Activated CD4-positive, alpha-beta T cell treated with anti-CD3 and anti-CD28 coated beads, Interleukin-2, amount 10 ng/mL, durations not matched to agents 24 days and 14 days (primary cell): ENCODE results near the gene CTDSP1. TPM values are rescaled to one million over a fixed set of nuclear protein-coding genes. Genes with fewer than 3 reads are reported as not detected.

Experiments
- DNase-seq: peaks from one replicate; pipeline ENCODE4 v3.0.0; 2022
- H3K27ac Mint-ChIP-seq: one replicate; pipeline ENCODE4 v1.8.0; 2022; ENCODE audit warnings: mild to moderate bottlenecking, mixed read lengths
- H3K27me3 Mint-ChIP-seq: one replicate; pipeline ENCODE4 v1.8.0; 2022; ENCODE audit warnings: mixed read lengths
- H3K36me3 Mint-ChIP-seq: one replicate; pipeline ENCODE4 v1.8.0; 2022; ENCODE audit warnings: low read depth, mild to moderate bottlenecking, mixed read lengths
- H3K4me1 Mint-ChIP-seq: one replicate; pipeline ENCODE4 v1.8.0; 2021; ENCODE audit warnings: mixed read lengths
- H3K4me3 Mint-ChIP-seq: one replicate; pipeline ENCODE4 v1.8.0; 2022; ENCODE audit warnings: mild to moderate bottlenecking, moderate library complexity, mixed read lengths
- H3K9me3 Mint-ChIP-seq: one replicate; pipeline ENCODE4 v1.8.0; 2021; ENCODE audit warnings: mixed read lengths
- intact Hi-C: fragments of 100-400 bp; cut with micrococcal nuclease; formaldehyde crosslinking; loops from one replicate; pipeline ENCODE4 v1.15.1; 2023
- total RNA-seq: library from RNA; stranded (reverse); gene quantifications from 2 replicates; pipeline ENCODE4 v1.2.3, GENCODE V29; 2022

The CTDSP1 gene
- total RNA-seq, 1 donor from 2014 or later, result 103 TPM

DNA sequence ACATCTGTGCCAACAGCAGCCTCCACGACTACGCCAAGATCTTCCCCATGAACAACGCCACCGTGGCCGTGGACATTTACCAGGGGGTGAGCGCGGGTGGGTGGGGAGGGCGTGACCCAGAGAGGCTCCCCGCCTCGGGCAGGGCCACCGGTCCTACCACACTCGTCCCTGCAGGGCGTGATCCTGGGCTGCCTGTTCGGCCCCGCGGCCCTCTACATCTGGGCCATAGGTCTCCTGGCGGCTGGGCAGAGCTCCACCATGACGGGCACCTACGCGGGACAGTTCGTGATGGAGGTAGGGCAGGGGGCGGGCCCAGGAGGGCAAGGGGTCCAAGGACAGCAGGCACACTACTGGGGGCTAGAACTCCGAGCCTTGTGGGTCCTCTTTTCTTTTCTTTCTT, 8.5 kb upstream of the CTDSP1 start:
- H3K27ac Mint-ChIP-seq, result no peak overlapping the region
- no peak overlapping the region for H3K4me3 Mint-ChIP-seq
- no peaks in the 10 kb centered on the region for H3K9me3 Mint-ChIP-seq
- no peak for DNase-seq
- H3K27me3 Mint-ChIP-seq, result peaks cover 10% of the 10 kb centered on the region
- H3K36me3 Mint-ChIP-seq, result no peaks in the 10 kb centered on the region
- peaks cover 16% of the 10 kb centered on the region for H3K4me1 Mint-ChIP-seq
- intact Hi-C loops, result no loop called here

DNA sequence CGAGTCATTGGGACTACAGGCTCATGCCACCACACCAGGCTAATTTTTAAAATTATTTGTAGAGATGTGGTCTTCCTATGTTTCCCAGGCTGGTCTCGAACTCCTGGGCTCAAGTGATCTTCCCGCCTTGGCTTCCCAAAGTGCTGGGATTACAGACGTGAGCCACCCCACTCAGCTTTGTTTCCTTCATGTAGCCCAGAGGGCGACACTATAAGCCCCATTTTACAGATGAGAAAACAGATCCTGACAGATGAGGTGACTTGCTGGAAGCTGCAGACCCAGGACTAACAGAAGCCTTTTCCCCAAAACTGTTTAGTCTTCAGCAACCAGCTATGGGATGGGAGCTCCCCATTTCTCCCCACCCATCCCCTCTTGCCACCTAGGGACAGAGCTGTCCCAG, 7.2 kb upstream of the CTDSP1 start:
- intact Hi-C loops, result no loop called here
- Mint-ChIP-seq H3K36me3 (no peaks in the 10 kb centered on the region), H3K4me3 (no peak overlapping the region), H3K27me3 (no peaks in the 10 kb centered on the region), H3K27ac (no peak overlapping the region), H3K9me3 (no peaks in the 10 kb centered on the region), H3K4me1 (peaks cover 19% of the 10 kb centered on the region)
- DNase-seq, result no peak

GRCh38 chr2:218392891-218393462, 6.7 kb upstream of the CTDSP1 start:
- Mint-ChIP-seq H3K27me3 (no peaks in the 10 kb centered on the region), H3K9me3 (no peaks in the 10 kb centered on the region)
- intact Hi-C loops, result no loop called here

DNA sequence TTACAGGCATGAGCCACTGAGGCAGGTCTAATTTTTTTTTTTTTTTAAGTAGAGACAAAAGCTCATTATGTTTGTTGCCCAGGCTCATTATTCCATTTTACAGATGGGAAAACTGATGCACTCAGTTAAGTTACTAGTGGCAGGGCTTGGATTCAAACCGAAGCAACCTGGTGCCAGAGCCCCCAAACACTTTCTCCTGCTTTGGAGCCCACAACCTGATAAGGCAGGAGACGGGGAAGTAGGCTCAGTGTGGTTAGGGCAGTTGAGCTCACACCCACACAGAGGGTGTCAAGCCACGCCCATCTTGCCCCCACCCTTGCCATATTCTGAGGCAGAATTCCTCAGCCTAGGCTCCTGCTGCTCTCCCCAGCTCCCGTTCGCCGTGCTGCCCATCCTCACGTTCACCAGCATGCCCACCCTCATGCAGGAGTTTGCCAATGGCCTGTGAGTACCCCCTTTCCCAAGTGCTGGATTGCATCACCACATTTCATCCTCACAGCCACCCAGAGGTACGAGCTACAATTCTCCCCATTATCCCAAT, 5.8 kb upstream of the CTDSP1 start:
- Mint-ChIP-seq H3K36me3 (no peaks in the 10 kb centered on the region), H3K9me3 (no peaks in the 10 kb centered on the region), H3K27me3 (no peaks in the 10 kb centered on the region), H3K4me3 (no peak overlapping the region), H3K27ac (no peak overlapping the region), H3K4me1 (peaks cover 26% of the 10 kb centered on the region)
- intact Hi-C loops, result no loop called here
- DNase-seq, result no peak

More at GRCh38 chr2:218392891-218393462, 6.7 kb upstream of the CTDSP1 start:
- Mint-ChIP-seq H3K4me3 (no peak overlapping the region), H3K4me1 (peaks cover 24% of the 10 kb centered on the region), H3K27ac (no peak overlapping the region), H3K36me3 (no peaks in the 10 kb centered on the region)
- no peak for DNase-seq

DNA sequence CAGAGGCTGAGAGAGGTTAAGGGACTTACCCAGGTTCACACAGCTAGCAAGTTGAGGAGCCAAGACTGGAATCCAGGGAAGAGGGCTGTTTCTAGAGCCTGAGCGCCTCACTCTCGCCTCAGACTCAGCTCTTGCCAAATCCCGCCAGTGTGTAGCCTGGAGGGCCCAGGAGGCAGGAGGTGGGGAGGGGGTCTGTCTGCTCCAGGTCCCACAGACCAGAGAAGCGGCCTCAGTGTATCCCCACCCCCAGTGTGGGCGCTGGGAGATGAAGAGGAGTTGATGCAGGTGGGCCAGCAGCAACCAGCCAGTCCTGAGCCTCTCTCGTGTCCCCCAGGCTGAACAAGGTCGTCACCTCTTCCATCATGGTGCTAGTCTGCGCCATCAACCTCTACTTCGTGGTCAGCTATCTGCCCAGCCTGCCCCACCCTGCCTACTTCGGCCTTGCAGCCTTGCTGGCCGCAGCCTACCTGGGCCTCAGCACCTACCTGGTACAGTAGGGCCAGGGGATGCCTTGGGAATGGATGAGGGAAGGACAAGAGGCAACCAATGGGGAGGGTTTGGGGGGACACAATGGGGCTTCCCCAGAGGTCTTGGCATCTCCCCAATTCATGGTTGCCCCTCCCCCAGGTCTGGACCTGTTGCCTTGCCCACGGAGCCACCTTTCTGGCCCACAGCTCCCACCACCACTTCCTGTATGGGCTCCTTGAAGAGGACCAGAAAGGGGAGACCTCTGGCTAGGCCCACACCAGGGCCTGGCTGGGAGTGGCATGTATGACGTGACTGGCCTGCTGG, 5.2 kb upstream of the CTDSP1 start:
- H3K36me3 Mint-ChIP-seq, result no peaks in the 10 kb centered on the region
- peak overlapping the region; percentile 21 for H3K4me3 Mint-ChIP-seq
- peak overlapping the region; percentile 53 for H3K27ac Mint-ChIP-seq
- peaks cover 26% of the 10 kb centered on the region for H3K4me1 Mint-ChIP-seq
- no peaks in the 10 kb centered on the region for H3K9me3 Mint-ChIP-seq
- peak; percentile 70 for DNase-seq
- intact Hi-C loops, result loop anchor here (5.0 kb wide), 4 partner anchors 207 to 993 kb away; partner anchors contain the start of genes DNPEP, RNF25 and STK36
- no peaks in the 10 kb centered on the region for H3K27me3 Mint-ChIP-seq

- peak overlapping the region; percentile 53 for H3K27ac Mint-ChIP-seq
- H3K4me1 Mint-ChIP-seq, result peaks cover 26% of the 10 kb centered on the region
- H3K9me3 Mint-ChIP-seq, result no peaks in the 10 kb centered on the region
- intact Hi-C loops, result loop anchor here (5.0 kb wide), 4 partner anchors 208 to 992 kb away; partner anchors contain the start of genes DNPEP, RNF25 and STK36
- DNase-seq, result no peak
- H3K36me3 Mint-ChIP-seq, result peaks cover under 1% of the 10 kb centered on the region
- H3K4me3 Mint-ChIP-seq, result peak overlapping the region; percentile 21
- no peaks in the 10 kb centered on the region for H3K27me3 Mint-ChIP-seq
Observed at GRCh38 chr2:218395090-218395444, 4.6 kb upstream of the CTDSP1 start.

- intact Hi-C loops, result loop anchor here (5.0 kb wide), 4 partner anchors 208 to 992 kb away; partner anchors contain the start of genes DNPEP, RNF25 and STK36
- no peak for DNase-seq
- peaks cover 26% of the 10 kb centered on the region for H3K4me1 Mint-ChIP-seq
- no peaks in the 10 kb centered on the region for H3K9me3 Mint-ChIP-seq
- peaks cover 2% of the 10 kb centered on the region for H3K36me3 Mint-ChIP-seq
- H3K4me3 Mint-ChIP-seq, result peak overlapping the region; percentile 81
- H3K27me3 Mint-ChIP-seq, result no peaks in the 10 kb centered on the region
- peak overlapping the region; percentile 90 for H3K27ac Mint-ChIP-seq
Observed at GRCh38 chr2:218395456-218395825, 4.2 kb upstream of the CTDSP1 start.

DNA sequence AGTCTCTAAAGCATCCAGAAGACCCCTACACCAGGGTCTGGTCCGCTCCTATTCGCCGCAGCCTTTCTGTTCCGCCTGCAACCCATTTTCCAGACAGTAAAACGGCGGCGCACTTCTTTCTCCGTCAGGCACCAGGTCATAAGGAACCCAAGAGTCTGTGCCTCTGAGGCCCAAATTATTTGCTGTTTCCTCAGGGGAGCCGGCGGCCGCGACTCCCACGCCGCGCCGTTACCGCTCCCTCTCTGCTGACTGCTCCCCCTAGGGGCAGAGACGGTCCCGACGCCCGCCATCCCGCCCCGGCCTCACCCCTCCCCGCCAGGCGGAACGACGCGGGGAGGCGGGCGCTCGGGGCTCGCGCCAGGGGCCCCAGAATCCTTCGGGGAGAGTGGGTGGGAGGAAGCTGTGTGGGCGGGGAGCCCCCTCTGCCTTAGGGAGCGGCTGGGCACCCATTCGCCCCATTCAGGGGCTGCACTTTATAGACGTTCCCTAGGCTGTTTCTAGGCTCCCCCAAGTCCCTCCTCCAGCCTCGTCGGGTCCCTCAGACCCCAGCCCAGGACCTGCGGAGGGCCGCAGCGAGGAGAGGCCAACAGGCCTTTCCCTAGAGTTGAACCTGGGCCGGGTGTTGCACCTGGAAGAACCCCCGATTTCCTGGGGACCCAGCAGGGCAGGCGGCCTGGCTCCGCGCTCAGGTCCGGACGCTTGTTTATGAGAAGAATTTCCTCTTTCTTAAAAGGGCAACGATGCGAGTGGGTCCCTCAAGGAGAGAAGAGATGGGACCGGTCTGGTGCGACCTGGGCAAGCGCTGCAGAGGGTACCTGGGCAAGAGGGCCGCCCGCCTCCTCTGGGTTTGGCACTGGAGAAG, 3.6 kb upstream of the CTDSP1 start:
- Mint-ChIP-seq H3K9me3 (no peaks in the 10 kb centered on the region), H3K36me3 (peaks cover 2% of the 10 kb centered on the region), H3K4me3 (peak overlapping the region; percentile 83), H3K27ac (peak overlapping the region; percentile 90), H3K27me3 (no peaks in the 10 kb centered on the region), H3K4me1 (peaks cover 26% of the 10 kb centered on the region)
- intact Hi-C loops, result loop anchor here (1.0 to 5.0 kb wide), 12 partner anchors 10 to 991 kb away; partner anchors contain the start of genes AAMP, BCS1L, CNOT9 and DNAJB2
- peak; percentile 98 for DNase-seq

GRCh38 chr2:218396688-218397462, 2.8 kb upstream of the CTDSP1 start:
- H3K4me3 Mint-ChIP-seq, result peak overlapping the region; percentile 83
- H3K27me3 Mint-ChIP-seq, result no peaks in the 10 kb centered on the region
- peak overlapping the region; percentile 90 for H3K27ac Mint-ChIP-seq
- DNase-seq, result peak; percentile 92
- intact Hi-C loops, result loop anchor here (1.0 to 5.0 kb wide), 12 partner anchors 9 to 990 kb away; partner anchors contain the start of genes AAMP, BCS1L, CNOT9 and DNAJB2
- peaks cover 2% of the 10 kb centered on the region for H3K36me3 Mint-ChIP-seq
- H3K9me3 Mint-ChIP-seq, result no peaks in the 10 kb centered on the region
- H3K4me1 Mint-ChIP-seq, result peaks cover 32% of the 10 kb centered on the region

- intact Hi-C loops, result loop anchor here (2.0 to 5.0 kb wide), 7 partner anchors 210 to 990 kb away; partner anchors contain the start of genes BCS1L, DNAJB2, DNPEP and RNF25
- DNase-seq, result no peak
- H3K4me3 Mint-ChIP-seq, result peak overlapping the region; percentile 83
- no peaks in the 10 kb centered on the region for H3K27me3 Mint-ChIP-seq
- peaks cover 36% of the 10 kb centered on the region for H3K4me1 Mint-ChIP-seq
- peak overlapping the region; percentile 90 for H3K27ac Mint-ChIP-seq
- H3K9me3 Mint-ChIP-seq, result no peaks in the 10 kb centered on the region
- H3K36me3 Mint-ChIP-seq, result peaks cover 6% of the 10 kb centered on the region
Observed at GRCh38 chr2:218397463-218397819, 2.2 kb upstream of the CTDSP1 start.

GRCh38 chr2:218397820-218398436, 1.7 kb upstream of the CTDSP1 start:
- DNase-seq, result peak; percentile 93
- Mint-ChIP-seq H3K27me3 (no peaks in the 10 kb centered on the region), H3K4me1 (peaks cover 38% of the 10 kb centered on the region), H3K27ac (peak overlapping the region; percentile 90), H3K4me3 (peak overlapping the region; percentile 83), H3K9me3 (no peaks in the 10 kb centered on the region), H3K36me3 (peaks cover 9% of the 10 kb centered on the region)
- intact Hi-C loops, result loop anchor here (2.0 to 5.0 kb wide), 10 partner anchors 29 to 989 kb away; partner anchors contain the start of genes ARPC2, BCS1L, CNPPD1 and DNAJB2
